ENCODE results near the gene ZNF664.

Gene ZNF664

DNA sequence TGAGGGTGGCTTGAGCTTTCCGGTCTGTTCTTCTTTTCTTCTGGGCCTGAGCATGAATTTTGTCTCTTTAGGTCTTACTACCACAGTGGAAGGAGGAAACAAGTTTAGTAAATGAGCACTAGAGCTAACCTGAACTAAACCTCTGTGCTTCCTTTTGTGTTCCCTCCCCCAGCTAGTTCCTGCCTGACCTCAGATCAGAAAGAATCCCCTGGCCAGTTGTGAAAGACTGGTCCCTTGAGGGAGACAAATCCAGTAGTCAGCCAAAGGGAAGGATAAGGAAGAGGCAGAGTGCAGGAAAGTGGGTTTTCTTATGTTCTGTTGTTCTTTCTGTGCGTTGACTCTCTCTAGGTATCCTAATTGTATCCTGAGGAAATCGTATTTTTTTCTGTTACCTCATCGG lies 17.5 kb downstream of the ZNF664 start:
- no peak for DNase-seq (ENCODE audit: low read depth in 2 of 2)

DNA sequence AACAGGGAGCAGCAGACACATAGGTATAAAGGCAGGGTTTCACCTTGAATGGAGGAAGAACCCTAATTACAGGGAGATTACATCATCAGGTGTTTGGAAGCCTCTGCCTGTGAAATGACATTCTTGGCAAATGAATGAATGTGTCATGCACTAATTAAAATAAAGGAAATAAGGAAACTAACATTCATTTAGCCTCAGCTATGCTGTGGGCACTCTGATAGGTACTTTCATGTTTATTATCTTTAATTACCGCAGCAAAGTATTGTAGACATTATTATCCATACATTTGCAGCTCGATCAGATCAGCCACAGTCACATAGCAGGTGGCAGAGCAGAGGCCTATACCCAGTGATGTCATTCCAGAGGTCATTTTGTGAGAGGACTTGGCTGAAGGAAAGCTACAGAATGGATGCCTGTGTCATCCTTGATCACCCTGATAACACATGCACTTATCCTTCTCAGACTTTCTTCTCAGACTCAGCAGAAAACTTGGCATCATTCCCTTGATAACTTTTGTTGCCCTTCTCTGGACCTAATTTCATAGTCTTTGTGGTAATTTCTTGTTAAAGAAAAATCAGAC lies 18.4 kb downstream of the ZNF664 start:
- no peak for DNase-seq (ENCODE audit: low read depth in 2 of 2)

DNA sequence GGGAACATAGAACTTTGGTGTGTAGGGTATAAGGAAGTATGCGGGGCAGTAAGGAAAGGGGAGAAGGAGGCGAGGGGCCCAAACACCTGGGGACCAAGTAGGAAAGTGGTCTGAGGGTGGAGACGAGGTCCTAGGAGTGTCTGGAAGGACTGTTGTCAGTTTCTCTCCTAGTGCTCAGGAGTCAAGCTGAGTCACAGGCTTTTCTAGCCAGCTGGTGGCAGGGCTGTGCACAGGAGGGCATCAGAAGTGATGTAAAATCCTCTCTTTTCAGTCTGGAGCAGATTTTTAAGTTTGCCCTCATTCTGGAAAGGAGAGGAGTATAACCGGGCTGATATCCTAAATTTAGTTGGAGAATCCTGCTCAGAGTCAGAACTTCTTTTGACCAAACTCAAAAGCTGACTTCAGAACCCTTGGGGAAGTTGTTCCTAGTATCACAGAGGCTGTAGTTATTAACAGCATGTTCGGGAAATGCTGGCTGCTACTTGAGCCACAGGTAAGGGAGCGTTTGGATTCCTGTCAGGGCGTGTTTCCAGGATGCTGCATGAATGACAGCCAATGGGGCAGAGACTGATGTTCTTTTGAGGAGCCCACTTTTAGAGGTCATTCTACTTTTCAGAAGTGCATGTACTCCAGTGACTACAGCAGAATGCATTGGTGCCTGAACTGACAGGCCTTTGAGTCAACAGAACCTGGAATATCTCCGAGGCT lies 19.3 kb downstream of the ZNF664 start:
- no peak for DNase-seq (ENCODE audit: low read depth in 2 of 2)

DNA sequence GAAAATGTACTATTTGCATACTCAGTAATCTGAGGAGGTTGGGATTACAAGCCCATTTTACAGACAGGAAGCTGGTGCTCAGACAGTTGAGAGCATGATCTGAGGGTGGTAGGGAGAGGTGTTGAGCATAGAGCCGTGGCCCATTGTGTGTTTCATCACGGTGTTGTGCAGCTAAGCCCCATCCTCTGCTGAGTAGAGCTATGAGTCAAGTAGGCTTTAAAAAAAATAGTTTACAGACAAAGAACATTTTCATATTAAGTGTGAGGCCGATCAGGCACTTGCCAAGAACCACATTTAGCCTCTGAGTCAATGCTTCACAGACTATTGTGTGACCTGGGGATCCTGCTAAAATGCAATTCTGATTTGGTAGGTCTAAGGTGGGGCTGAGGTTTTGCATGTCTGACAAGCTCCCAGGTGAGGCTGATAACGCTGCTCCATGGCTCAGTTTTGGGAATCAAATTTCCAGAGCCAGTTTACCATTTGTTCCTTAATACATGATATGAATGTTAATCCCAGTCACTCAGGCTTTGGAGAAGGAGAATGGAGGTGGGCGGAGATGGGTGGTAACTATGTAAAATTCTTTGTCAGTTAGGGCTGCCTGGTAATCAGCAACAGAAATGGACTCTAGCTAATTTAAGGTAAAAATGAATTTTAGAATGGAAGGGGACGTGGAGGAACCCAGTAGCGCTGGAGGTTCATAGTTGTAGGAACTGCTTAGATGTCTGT lies 22.2 kb downstream of the ZNF664 start:
- DNase-seq (ENCODE audit: low read depth in 2 of 2) = no peak

- DNase-seq (ENCODE audit: low read depth in 2 of 2) = no peak
Measured at GRCh38 chr12:123996581-123996980, 23.6 kb downstream of the ZNF664 start.

DNA sequence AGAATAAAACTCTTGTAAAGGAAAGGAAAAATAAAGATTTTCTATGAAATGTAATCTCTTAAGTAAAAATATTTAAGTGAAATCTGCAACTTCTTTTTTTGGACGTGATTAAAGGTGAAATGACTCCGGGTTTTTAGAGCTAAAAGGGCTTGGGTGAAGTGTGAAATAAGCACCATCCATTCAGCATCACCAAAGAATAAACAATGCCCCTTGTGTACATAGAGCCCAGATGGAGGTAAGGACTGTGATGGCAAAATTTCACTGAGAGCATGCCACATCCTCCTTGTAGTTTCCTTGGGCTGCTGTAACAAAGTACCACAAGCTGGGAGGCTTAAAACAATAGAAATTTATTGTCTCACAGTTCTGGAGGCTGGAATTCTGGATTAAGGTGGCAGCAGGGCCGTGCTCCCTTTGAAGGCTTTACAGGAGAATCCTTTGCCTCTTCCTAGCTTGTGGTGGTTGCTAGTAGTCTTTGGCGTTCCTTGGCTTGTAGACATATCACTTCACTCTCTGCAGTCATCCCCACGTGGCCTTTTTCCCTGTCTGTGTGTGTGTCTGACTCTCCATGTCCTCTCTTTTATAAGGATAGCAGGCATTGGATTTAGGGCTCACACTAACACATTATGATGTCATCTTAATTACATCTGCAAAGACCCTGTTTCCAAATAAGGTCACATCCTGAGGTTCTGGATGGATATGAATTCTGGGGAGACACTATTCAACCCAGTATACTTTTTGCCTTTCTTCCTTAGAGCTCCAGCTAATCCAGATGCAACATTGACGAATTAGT lies 24.2 kb downstream of the ZNF664 start:
- no peak for DNase-seq (ENCODE audit: low read depth in 2 of 2)

GRCh38 chr12:123997908-123998307 lies 24.9 kb downstream of the ZNF664 start:
- DNase-seq (ENCODE audit: low read depth in 2 of 2) = no peak

DNA sequence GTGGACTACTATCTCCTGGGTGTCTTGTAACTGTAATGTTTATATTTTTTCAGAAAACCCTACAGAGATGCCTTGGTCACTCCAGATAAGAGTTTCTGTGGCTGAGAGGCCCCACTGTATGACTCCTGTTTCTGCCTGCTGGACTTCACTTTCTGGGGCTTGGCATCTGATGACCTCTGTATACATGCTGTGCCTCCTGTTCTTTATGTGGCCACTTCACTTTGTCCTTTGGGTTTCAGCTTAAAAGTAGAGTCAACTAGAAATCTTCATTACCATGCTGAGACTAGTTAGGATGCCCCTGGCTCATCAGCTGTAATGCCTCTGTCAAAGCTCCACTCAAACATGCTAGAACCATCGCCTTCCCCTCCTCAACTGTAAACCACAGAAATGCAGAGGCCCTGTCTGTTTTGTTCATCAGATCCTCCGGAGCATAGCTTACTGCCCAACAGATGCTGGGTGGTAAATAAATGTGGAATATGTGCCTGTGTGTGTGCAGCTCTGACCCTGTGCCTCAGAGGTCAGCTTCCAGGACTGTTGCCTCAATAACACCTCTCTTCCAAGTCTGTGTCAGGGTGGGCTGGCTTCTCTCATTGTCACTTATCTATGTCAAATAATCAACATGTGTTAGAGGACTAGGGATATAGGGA lies 25.5 kb downstream of the ZNF664 start:
- no peak for DNase-seq (ENCODE audit: low read depth in 2 of 2)

DNA sequence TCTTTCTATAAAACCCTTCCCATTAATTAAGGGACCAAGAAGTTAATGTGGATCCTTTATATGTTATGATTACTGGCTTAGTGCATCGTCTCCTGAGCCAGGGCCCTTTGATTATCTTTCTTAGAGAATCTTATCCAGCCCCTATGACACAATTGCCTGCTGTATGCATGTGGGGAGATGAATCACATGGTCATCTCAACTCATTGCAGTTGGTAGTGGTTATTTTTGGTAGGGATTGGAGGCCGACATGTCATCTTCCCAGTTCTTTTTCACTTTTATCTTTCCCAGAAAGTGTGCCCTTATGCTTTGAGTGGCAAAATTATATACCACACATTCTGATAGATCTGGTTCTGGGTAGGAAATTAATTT lies 26.0 kb downstream of the ZNF664 start:
- no peak for DNase-seq (ENCODE audit: low read depth in 2 of 2)

DNA sequence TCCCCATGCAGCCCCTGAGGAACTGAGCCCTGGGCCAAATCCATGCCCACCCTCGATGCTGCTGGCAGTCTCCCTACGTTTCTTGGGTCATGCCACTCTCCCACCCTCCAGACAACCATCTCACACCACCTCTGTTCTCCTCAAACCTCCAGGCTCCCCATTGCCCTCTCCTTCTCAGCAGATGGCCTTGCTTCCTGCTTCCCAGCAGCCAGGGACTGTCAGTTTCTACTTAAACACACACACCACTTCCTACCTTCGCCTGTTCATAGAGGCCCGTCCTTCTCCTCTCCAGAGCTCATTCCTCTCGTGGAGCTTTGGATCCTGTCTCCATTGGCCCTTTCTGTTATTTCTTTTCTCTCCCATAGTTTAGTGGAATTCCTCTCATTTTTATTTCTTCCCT lies 27.1 kb downstream of the ZNF664 start:
- DNase-seq (ENCODE audit: low read depth in 2 of 2) = no peak

- no peak for DNase-seq (ENCODE audit: low read depth in 2 of 2)
Measured at GRCh38 chr12:124001343-124001742, 28.3 kb downstream of the ZNF664 start.

- DNase-seq (ENCODE audit: low read depth in 2 of 2) = no peak
Measured at GRCh38 chr12:124002021-124002644, 29.1 kb downstream of the ZNF664 start.

DNA sequence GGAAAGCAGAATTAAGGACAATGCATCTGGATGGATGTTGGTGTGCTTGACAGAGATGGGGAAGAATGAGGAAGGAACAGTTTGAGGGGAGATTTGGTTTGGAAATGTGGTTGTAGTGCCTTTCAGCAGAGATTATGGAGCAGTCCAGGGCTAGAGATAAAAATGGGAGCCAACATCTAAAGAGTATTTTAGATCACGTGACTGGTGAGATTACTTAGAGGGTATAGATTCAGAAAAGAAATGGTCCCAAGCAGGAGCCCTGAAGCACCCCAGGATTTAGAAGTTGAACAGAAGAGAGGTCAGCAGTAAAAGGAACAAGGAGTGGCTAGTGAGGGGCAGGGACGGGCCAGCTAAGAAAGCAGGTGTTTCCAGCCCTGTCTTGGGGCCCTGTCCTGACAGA lies 29.6 kb downstream of the ZNF664 start:
- DNase-seq (ENCODE audit: low read depth in 2 of 2) = no peak

GRCh38 chr12:124004233-124004875 lies 31.3 kb downstream of the ZNF664 start:
- no peak for DNase-seq (ENCODE audit: low read depth in 2 of 2)

GRCh38 chr12:124006085-124006845 lies 33.2 kb downstream of the ZNF664 start:
- DNase-seq (ENCODE audit: low read depth in 2 of 2) = peak in 1 of 2 donors; percentile 38

GRCh38 chr12:124006846-124007713 lies 34.1 kb downstream of the ZNF664 start:
- DNase-seq (ENCODE audit: low read depth in 2 of 2) = no peak

DNA sequence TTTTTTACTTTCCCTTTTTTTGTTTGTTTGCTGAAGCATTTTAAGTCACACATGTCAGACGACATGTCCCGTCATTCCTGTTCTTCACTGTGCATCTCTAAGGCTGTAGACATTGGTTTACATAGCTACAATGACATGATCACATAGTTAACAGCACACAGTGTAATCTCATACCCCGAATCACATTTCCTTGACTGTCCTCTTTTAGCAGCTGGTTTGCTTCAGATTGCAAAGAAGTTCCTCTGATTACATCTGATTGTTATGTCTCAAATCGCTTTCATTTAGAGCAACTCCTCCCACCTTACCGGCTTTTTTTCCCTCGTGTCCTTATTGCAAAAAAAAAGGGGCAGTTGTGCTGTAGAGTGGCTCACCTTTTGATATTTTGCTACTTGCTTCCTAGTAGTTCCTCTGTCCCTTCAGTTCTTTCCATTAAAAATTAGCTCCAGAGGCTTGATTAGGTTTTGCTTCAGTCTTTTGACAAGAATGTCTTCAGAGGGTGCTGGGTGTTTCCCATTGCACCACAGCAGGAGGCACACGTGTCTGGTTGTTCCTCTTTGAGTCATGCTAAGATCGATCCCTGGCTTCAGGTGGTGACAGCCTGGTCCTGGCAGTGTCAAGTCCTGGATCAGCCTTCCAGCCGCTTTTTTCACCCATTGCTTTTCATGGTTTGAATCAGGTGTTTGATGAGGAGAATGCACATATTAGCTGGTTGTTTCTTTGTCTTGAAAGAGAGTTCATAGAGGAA lies 35.0 kb downstream of the ZNF664 start:
- no peak for DNase-seq (ENCODE audit: low read depth in 2 of 2)

DNA sequence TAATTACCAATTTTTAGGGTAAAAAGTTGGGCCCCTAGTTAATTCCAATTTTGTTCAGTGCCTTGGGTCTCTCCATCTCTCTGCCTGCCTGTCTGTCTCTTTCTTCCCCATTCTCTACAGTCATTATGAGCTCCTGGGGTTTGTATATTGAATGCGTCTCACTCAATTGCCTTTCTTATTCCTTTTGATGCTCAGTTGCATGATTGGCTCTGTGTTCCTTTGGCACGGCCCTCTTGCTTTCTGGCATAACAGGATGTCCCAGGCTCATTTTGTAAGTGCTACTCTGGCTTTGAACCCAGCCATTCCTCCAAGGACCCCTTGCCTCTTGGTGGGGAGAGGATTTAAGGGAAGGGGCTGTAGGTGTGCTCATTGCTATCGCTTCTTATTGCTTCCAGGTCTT lies 35.6 kb downstream of the ZNF664 start:
- DNase-seq (ENCODE audit: low read depth in 2 of 2) = no peak

Data from stimulated activated CD4-positive, alpha-beta T cell treated with anti-CD3 and anti-CD28 coated beads, Interleukin-15, amount 100 ng/mL, for 48 hours (primary cell).